Endothelial cell of umbilical vein (primary cell): Measurements from ENCODE around the gene LENG8. TPM values are rescaled to one million over a fixed set of nuclear protein-coding genes. Genes with fewer than 3 reads are reported as not detected.
A peak's percentile ranks its signal among the peaks of the same experiment; 100 is the strongest.

ENCODE experiments used
- BruUV-seq: library from RNA; stranded (reverse); fragments of 400-500 nt; replicated peaks from 2 replicates; lab custom pipeline; 2021; lab: Mats Ljungman, UMichigan
- CTCF ChIA-PET: fragments of 300-600, 350-600 bp; sonication (Branson Sonifier 250); formaldehyde crosslinking; loops from one replicate; lab custom pipeline; 2021; ENCODE audit warnings: antibody characterized with exemption, inconsistent platforms; lab: Charles Lee
- POLR2A ChIA-PET: fragments of 300-600, 350-600 bp; sonication (Branson Sonifier 250); formaldehyde crosslinking; loops from one replicate; lab custom pipeline; 2021; ENCODE audit warnings: antibody characterized with exemption, inconsistent platforms; lab: Charles Lee
- DNase-seq: peaks from one replicate; pipeline ENCODE4 v3.0.0-alpha.2; 2011; ENCODE audit warnings: low read depth, low spot score
- FAIRE-seq: peaks from 2 replicates; lab custom pipeline; 2011; peaks lifted over from hg19 to GRCh38; lab: Jason Lieb, UNC
- H2AFZ ChIP-seq: 2 replicates; pipeline ENCODE4 v1.6.0; 2012; ENCODE audit warnings: low read depth, low read length, control low read depth, inconsistent platforms
- H3K27ac ChIP-seq: 2 replicates; pipeline ENCODE4 v1.5.1; 2011; ENCODE audit warnings: low read depth, mild to moderate bottlenecking, control low read depth, low read length, moderate library complexity; ENCODE audit not compliant: insufficient read depth
- H3K27me3 ChIP-seq, 2 experiments: 2 replicates each; pipeline versions ENCODE4 v1.6.0 to v1.6.1; 2011; ENCODE audit warnings: low read length in 2 of 2, mixed read lengths in 1 of 2; ENCODE audit not compliant: control insufficient read depth in 2 of 2, insufficient read depth in 2 of 2
- H3K36me3 ChIP-seq, 2 experiments: 2 replicates in 1 of 2; 3 replicates in 1 of 2; pipeline ENCODE4 v1.5.1; 2011; ENCODE audit warnings: low read length in 2 of 2, mild to moderate bottlenecking in 1 of 2, moderate library complexity in 1 of 2; ENCODE audit not compliant: control insufficient read depth in 2 of 2, insufficient read depth in 2 of 2; ENCODE audit errors: extremely low read depth in 1 of 2
- H3K4me1 ChIP-seq: 3 replicates; pipeline ENCODE4 v1.5.1; 2011; ENCODE audit warnings: mild to moderate bottlenecking, low read length; ENCODE audit not compliant: control insufficient read depth, insufficient read depth; ENCODE audit errors: extremely low read depth
- H3K4me2 ChIP-seq: 2 replicates; pipeline ENCODE4 v1.6.1; 2011; ENCODE audit warnings: low read length, control low read depth, mixed read lengths; ENCODE audit not compliant: insufficient read depth
- H3K4me3 ChIP-seq, 3 experiments: fragments of 200-600 bp in 1 of 3; sonication (generic), shearing (Covaris generic) in 1 of 3; replicated peaks in 1 of 3; 2 replicates each; pipeline ENCODE4 v1.5.1; 2011 to 2016; ENCODE audit warnings: control low read depth in 3 of 3, low read length in 3 of 3, mild to moderate bottlenecking in 2 of 3, inconsistent platforms in 1 of 3, low read depth in 1 of 3, moderate library complexity in 1 of 3; ENCODE audit not compliant: insufficient read depth in 1 of 3
- H3K79me2 ChIP-seq: 2 replicates; pipeline ENCODE4 v1.6.0; 2012; ENCODE audit warnings: low read length, inconsistent platforms; ENCODE audit not compliant: control insufficient read depth, insufficient read depth
- H3K9ac ChIP-seq: replicated peaks from 2 replicates; pipeline ENCODE3; 2011; ENCODE audit warnings: low read length, control low read depth; ENCODE audit not compliant: insufficient read depth; ENCODE audit errors: extremely low read depth
- H3K9me1 ChIP-seq: replicated peaks from 3 replicates; pipeline ENCODE4 v1.6.0; 2011; ENCODE audit warnings: mild to moderate bottlenecking, low read length; ENCODE audit not compliant: control insufficient read depth, insufficient read depth; ENCODE audit errors: extremely low read depth
- H3K9me3 ChIP-seq: replicated peaks from 2 replicates; pipeline ENCODE4 v1.5.1; 2012; ENCODE audit warnings: low read length, inconsistent platforms; ENCODE audit not compliant: control insufficient read depth, insufficient read depth
- H4K20me1 ChIP-seq: replicated peaks from 2 replicates; pipeline ENCODE3; 2011; ENCODE audit warnings: mild to moderate bottlenecking, low read length; ENCODE audit not compliant: control insufficient read depth, insufficient read depth; ENCODE audit errors: extremely low read depth
- CTCF ChIP-seq, 2 donors: IDR thresholded peaks; 1 replicate in 1 of 2; 2 replicates in 1 of 2; pipeline ENCODE4 v1.5.1; 2011; ENCODE audit warnings: low read length in 2 of 2, mild to moderate bottlenecking in 2 of 2, moderate library complexity in 2 of 2, control low read depth in 1 of 2, inconsistent platforms in 1 of 2, low read depth in 1 of 2; ENCODE audit not compliant: insufficient read depth in 1 of 2; ENCODE audit errors: extremely low read depth in 1 of 2
- EZH2 ChIP-seq: IDR thresholded peaks from 2 replicates; pipeline ENCODE4 v1.6.1; 2012; ENCODE audit warnings: borderline replicate concordance, low read depth, mild to moderate bottlenecking, moderate library complexity, low read length, inconsistent platforms; ENCODE audit not compliant: severe bottlenecking
- FOS ChIP-seq: IDR thresholded peaks from 2 replicates; pipeline ENCODE4 v1.6.1; 2011; ENCODE audit warnings: mild to moderate bottlenecking, low read length, moderate library complexity, borderline replicate concordance; ENCODE audit not compliant: insufficient read depth
- GATA2 ChIP-seq: IDR thresholded peaks from 2 replicates; pipeline ENCODE4 v1.7.0; 2011; ENCODE audit warnings: low read depth, mild to moderate bottlenecking, moderate library complexity, mixed read lengths, low read length; ENCODE audit not compliant: insufficient read length, insufficient read depth
- JUN ChIP-seq: IDR thresholded peaks from 2 replicates; pipeline ENCODE4 v1.6.1; 2011; ENCODE audit warnings: borderline replicate concordance, low read depth; ENCODE audit not compliant: insufficient read length, insufficient read depth
- MAX ChIP-seq: IDR thresholded peaks from 2 replicates; pipeline ENCODE4 v1.6.1; 2011; ENCODE audit not compliant: insufficient read depth, insufficient read length
- MYC ChIP-seq: IDR thresholded peaks from one replicate; pipeline ENCODE4 v1.6.1; 2011; ENCODE audit warnings: mild to moderate bottlenecking, low read depth, low read length
- POLR2A ChIP-seq: IDR thresholded peaks from 2 replicates; pipeline ENCODE4 v1.6.1; 2012; ENCODE audit warnings: low read depth, mild to moderate bottlenecking, control low read depth, low read length
- POLR2AphosphoS5 ChIP-seq: IDR thresholded peaks from 2 replicates; pipeline ENCODE4 v1.6.1; 2012; ENCODE audit warnings: low read depth, mild to moderate bottlenecking, control low read depth, low read length, moderate library complexity; ENCODE audit not compliant: insufficient read depth
- dilution Hi-C: fragments of 300-500 bp; cut with MboI; formaldehyde crosslinking; loops from one replicate; pipeline ENCODE4 v1.15.0; 2019; ENCODE audit warnings: low sequenced_read_pairs; ENCODE audit not compliant: extremely low pct_ligation_motif_present
- intact Hi-C: fragments of 100-400 bp; cut with micrococcal nuclease; formaldehyde crosslinking; loops from one replicate; pipeline ENCODE4 v1.10.0; 2022
- polyA plus RNA-seq, 4 experiments: library from polyadenylated mRNA; depleted of rRNA in 3 of 4; stranded (reverse) in 3 of 4; unstranded in 1 of 4; fragments of >200 nt; gene quantifications; 2 replicates each; pipeline versions ENCODE4 v1.2.1 to v1.2.3, GENCODE V29; 2011 to 2012; ENCODE audit warnings: missing spikeins in 1 of 4
- total RNA-seq: library from RNA; stranded (reverse); gene quantifications from 2 replicates; pipeline ENCODE4 v1.2.3, GENCODE V29; 2021

The LENG8 gene
- total and polyA plus RNA-seq, 2 donors (not counting 3 experiments of a cell fraction or from before 2014, with no cell fraction given): 130 to 218 TPM

GRCh38 chr19:54415901-54416673 lies 32.9 kb upstream of the LENG8 start:
- H2AFZ ChIP-seq: no peak overlapping the region
- no peak overlapping the region for H3K4me3 ChIP-seq
- no peak for DNase-seq
- H3K27ac ChIP-seq: no peak overlapping the region
- H3K36me3 ChIP-seq: no peaks in the 10 kb centered on the region
- intact Hi-C loops: no loop called here
- ChIA-PET POLR2A (no interaction called here), CTCF (no interaction called here)
- H3K9me1 ChIP-seq: no peaks in the 10 kb centered on the region
- H3K27me3 ChIP-seq: peaks cover 32 to 40% of the 10 kb centered on the region in 2 experiments
- H4K20me1 ChIP-seq: no peaks in the 10 kb centered on the region
- FAIRE-seq: no peak
- H3K79me2 ChIP-seq: no peaks in the 10 kb centered on the region
- no peak overlapping the region for H3K9ac ChIP-seq
- BruUV-seq: no TSS peak
- dilution Hi-C loops: no loop called here
- TF ChIP-seq EZH2: peak; percentile 78
- no peak for TF ChIP-seq POLR2A
- TF ChIP-seq MYC: no peak
- TF ChIP-seq JUN: no peak
- H3K9me3 ChIP-seq: no peaks in the 10 kb centered on the region
- no peaks in the 10 kb centered on the region for H3K4me1 ChIP-seq
- no peak overlapping the region for H3K4me2 ChIP-seq

GRCh38 chr19:54416695-54417491 lies 32.1 kb upstream of the LENG8 start:
- no peaks in the 10 kb centered on the region for H4K20me1 ChIP-seq
- no peak overlapping the region for H2AFZ ChIP-seq
- H3K4me2 ChIP-seq: no peak overlapping the region
- H3K9me3 ChIP-seq: no peaks in the 10 kb centered on the region
- no peaks in the 10 kb centered on the region for H3K36me3 ChIP-seq
- no peaks in the 10 kb centered on the region for H3K9me1 ChIP-seq
- dilution Hi-C loops (no loop called here), intact Hi-C loops (no loop called here)
- BruUV-seq: no TSS peak
- ChIA-PET POLR2A (no interaction called here), CTCF (no interaction called here)
- H3K79me2 ChIP-seq: no peaks in the 10 kb centered on the region
- no peak overlapping the region for H3K27ac ChIP-seq
- no peak overlapping the region for H3K4me3 ChIP-seq
- no peaks in the 10 kb centered on the region for H3K4me1 ChIP-seq
- FAIRE-seq (no peak), DNase-seq (no peak)
- no peak for TF ChIP-seq GATA2
- no peak for TF ChIP-seq JUN
- TF ChIP-seq FOS: no peak
- no peak for TF ChIP-seq EZH2
- TF ChIP-seq MYC: no peak
- TF ChIP-seq CTCF (IDR thresholded peaks at IDR 0.05; ENCODE audit: extremely low read depth in 1 of 2, insufficient read depth in 1 of 2, low read depth in 1 of 2, low read length in 2 of 2): no peak
- no peak for TF ChIP-seq POLR2A
- TF ChIP-seq MAX: no peak
- no peak for TF ChIP-seq POLR2AphosphoS5
- no peak overlapping the region for H3K9ac ChIP-seq
- H3K27me3 ChIP-seq: peaks cover 36 to 47% of the 10 kb centered on the region in 2 experiments
